Activated T-cell treated with anti-CD3 and anti-CD28 coated beads, Interleukin-2, amount 50 U/mL, for 24 hours (primary cell): ENCODE results near the gene NLRP12.
"Not testable (repeated sequence)": the region's sequence is repeated elsewhere in the genome, so short reads cannot be mapped to it uniquely, and the experiment has no call there.

Experiments
- DNase-seq: peaks from one replicate; pipeline ENCODE4 v3.0.0-alpha.2; 2020
- H3K27ac Mint-ChIP-seq: 2 replicates; pipeline ENCODE4 v1.8.0; 2020; ENCODE audit warnings: mild to moderate bottlenecking, mixed read lengths
- H3K27me3 Mint-ChIP-seq: 2 replicates; pipeline ENCODE4 v1.8.0; 2020; ENCODE audit warnings: mixed read lengths
- H3K36me3 Mint-ChIP-seq: 2 replicates; pipeline ENCODE4 v1.8.0; 2020; ENCODE audit warnings: low read depth, mixed read lengths
- H3K4me1 Mint-ChIP-seq: 2 replicates; pipeline ENCODE4 v1.8.0; 2020; ENCODE audit warnings: low read depth, mixed read lengths
- H3K4me3 Mint-ChIP-seq: 2 replicates; pipeline ENCODE4 v1.8.0; 2020; ENCODE audit warnings: mild to moderate bottlenecking, moderate library complexity, mixed read lengths
- H3K9me3 Mint-ChIP-seq: 2 replicates; pipeline ENCODE4 v1.8.0; 2020; ENCODE audit warnings: mixed read lengths

NLRP12 gene

DNA sequence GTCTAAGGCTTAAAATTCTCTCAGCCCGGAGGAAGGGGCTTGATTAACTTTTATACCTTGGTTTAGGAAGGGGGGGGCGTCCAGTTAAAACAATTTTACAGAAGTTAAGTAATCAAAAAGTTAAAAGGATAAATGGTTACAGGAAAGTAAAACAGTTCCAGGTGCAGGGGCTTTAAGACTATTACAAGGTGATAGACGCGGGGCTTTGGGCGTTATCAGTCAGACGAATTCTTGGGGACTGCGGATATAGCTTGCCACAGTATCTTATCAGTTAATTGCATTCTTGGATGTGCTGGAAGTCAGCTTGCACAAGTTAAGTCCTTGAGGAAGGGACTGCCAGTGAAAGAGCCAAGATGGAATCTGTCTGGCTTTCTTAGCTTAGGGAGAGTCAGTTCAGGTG is 49.6 kb downstream of the NLRP12 start:
- not testable (repeated sequence) for H3K9me3 Mint-ChIP-seq, H3K4me3 Mint-ChIP-seq, H3K27me3 Mint-ChIP-seq, H3K36me3 Mint-ChIP-seq, DNase-seq, H3K27ac Mint-ChIP-seq, H3K4me1 Mint-ChIP-seq

- Mint-ChIP-seq H3K4me3 (no peak overlapping the region), H3K4me1 (peaks cover 3% of the 10 kb centered on the region), H3K27me3 (peaks cover 5% of the 10 kb centered on the region), H3K36me3 (no peaks in the 10 kb centered on the region), H3K27ac (no peak overlapping the region), H3K9me3 (no peaks in the 10 kb centered on the region)
- DNase-seq = no peak
Observed at GRCh38 chr19:53773999-53774398, 50.1 kb downstream of the NLRP12 start.

DNA sequence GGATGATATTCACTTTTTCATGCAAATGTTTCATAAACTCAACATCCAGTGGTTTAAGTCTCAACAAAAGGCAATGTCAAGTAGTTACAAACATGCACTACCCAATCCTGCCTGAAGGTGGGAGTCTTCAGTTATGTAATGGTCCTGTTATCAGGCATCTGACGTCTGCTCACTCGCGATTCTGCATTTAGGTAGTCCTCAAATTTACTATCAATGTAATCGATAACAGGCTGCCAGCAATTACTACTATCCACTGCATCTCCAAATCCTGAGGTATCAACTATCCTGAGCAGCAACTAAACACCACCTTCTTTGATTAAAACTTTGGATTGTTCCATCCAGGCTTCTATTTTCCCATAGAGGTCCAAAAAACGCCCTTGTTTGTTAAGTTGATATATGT is 51.2 kb downstream of the NLRP12 start:
- H3K4me1 Mint-ChIP-seq = peaks cover 3% of the 10 kb centered on the region
- H3K27ac Mint-ChIP-seq = no peak overlapping the region
- no peak overlapping the region for H3K4me3 Mint-ChIP-seq
- H3K36me3 Mint-ChIP-seq = no peaks in the 10 kb centered on the region
- peaks cover 8% of the 10 kb centered on the region for H3K27me3 Mint-ChIP-seq
- DNase-seq = no peak
- no peaks in the 10 kb centered on the region for H3K9me3 Mint-ChIP-seq

- no peaks in the 10 kb centered on the region for H3K36me3 Mint-ChIP-seq
- H3K27ac Mint-ChIP-seq = no peak overlapping the region
- peaks cover 11% of the 10 kb centered on the region for H3K27me3 Mint-ChIP-seq
- no peak for DNase-seq
- no peaks in the 10 kb centered on the region for H3K9me3 Mint-ChIP-seq
- H3K4me1 Mint-ChIP-seq = peaks cover 3% of the 10 kb centered on the region
- no peak overlapping the region for H3K4me3 Mint-ChIP-seq
Observed at GRCh38 chr19:53771144-53771543, 53.0 kb downstream of the NLRP12 start.

DNA sequence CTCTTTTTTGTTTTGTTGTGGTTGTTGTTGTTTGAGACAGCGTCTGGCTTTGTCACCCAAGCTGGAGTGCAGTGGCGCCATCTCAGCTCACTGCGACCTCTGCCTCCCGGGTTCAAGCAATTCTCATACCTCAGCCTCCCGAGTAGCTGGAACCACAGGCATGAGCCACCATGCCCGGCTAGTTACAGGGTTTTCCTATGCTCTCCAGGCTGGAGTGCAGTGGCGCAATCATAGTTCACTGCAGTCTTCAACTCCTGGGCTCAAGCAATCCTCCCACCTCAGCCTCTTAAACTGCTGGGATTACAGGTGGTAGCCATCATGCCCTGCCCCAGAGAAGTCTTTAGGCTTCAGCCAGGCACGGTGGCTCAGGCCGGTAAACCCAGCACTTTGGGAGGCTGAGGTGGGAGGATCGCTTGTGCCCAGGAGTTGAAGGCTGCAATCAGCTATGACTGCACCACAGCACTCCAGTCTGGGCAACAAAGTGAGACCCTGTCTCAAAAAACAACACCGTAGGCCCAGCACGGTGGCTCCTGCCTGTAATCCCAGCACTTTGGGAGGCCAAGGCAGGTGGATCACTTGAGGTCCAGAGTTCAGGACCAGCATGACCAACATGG is 54.3 kb downstream of the NLRP12 start:
- peaks cover 11% of the 10 kb centered on the region for H3K27me3 Mint-ChIP-seq
- H3K27ac Mint-ChIP-seq, H3K4me3 Mint-ChIP-seq, H3K4me1 Mint-ChIP-seq, H3K36me3 Mint-ChIP-seq, H3K9me3 Mint-ChIP-seq, DNase-seq: not testable (repeated sequence)

DNA sequence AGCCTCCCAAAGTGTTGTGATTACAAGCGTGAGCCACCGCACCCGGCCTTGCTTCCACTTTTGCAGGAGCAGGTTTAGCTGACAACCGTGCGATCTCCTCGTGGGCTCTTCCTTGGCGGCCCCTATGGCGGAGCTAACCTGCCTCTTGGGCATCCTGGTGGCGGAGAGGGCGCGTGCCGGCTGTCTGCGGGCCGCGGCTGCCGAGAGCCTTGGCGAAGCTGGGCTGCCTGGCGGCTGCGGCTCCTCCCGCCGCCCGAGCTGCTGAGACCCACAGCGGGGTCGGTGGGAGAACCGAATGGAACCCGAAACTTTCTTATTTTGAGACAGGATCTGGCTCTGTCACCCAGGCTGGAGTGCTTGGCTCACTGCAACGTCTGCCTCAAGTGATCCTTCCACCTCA is 55.7 kb downstream of the NLRP12 start:
- H3K27me3 Mint-ChIP-seq = peaks cover 11% of the 10 kb centered on the region
- H3K4me3 Mint-ChIP-seq = no peak overlapping the region
- DNase-seq = no peak
- H3K4me1 Mint-ChIP-seq = peaks cover 3% of the 10 kb centered on the region
- no peak overlapping the region for H3K27ac Mint-ChIP-seq
- H3K9me3 Mint-ChIP-seq = no peaks in the 10 kb centered on the region
- H3K36me3 Mint-ChIP-seq = no peaks in the 10 kb centered on the region

- H3K4me1 Mint-ChIP-seq = not testable (repeated sequence)
Observed at GRCh38 chr19:53758991-53759390, 65.1 kb downstream of the NLRP12 start.

More at GRCh38 chr19:53758991-53759390, 65.1 kb downstream of the NLRP12 start:
- not testable (repeated sequence) for H3K4me3 Mint-ChIP-seq, DNase-seq, H3K9me3 Mint-ChIP-seq, H3K27ac Mint-ChIP-seq, H3K36me3 Mint-ChIP-seq, H3K27me3 Mint-ChIP-seq
